Retinal pigment epithelial cell (primary cell): Measurements from ENCODE around the gene FCF1.
"Not testable (repeated sequence)": the region's sequence is repeated elsewhere in the genome, so short reads cannot be mapped to it uniquely, and the experiment has no call there.

Experiments used
- DNase-seq: peaks from one replicate; pipeline ENCODE4 v3.0.0-alpha.2; 2010; ENCODE audit warnings: low read depth
- H3K4me3 ChIP-seq: 2 replicates; pipeline ENCODE4 v1.5.1; 2011; ENCODE audit warnings: mild to moderate bottlenecking, low read length, control low read depth, moderate library complexity
- TF ChIP-seq, protein P1 (sequence below): conservative IDR thresholded peaks from 2 replicates; pipeline ENCODE4 v1.5.1; 2011; ENCODE audit warnings: low read depth, low read length, control low read depth, inconsistent platforms

The FCF1 gene

DNA sequence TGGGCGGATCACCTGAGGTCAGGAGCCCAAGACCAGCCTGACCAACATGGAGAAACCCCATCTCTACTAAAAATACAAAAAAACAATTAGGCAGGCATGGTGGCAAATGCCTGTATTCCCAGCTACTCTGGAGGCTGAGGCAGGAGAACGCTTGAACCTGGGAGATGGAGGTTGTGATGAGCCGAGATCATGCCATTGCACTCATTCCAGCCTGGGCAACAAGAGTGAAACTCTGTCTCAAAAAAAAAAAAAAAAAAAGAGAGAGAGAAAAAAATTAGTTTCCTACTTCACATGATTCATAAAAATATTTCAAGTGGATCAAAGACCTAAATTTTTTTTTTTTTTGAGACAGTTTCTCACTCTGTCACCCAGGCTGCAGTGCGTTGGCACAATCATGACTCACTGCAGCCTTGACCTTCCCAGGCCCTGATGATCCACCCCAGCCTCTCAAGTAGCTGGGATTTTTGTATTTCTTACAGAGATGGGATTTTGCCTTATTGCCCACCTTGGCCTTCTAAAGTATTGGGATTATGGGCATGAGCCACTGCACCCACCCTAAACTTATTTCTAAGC lies 24.9 kb downstream of the FCF1 start:
- DNase-seq, result no peak
- no peak overlapping the region for H3K4me3 ChIP-seq
- TF ChIP-seq, protein P1, sequence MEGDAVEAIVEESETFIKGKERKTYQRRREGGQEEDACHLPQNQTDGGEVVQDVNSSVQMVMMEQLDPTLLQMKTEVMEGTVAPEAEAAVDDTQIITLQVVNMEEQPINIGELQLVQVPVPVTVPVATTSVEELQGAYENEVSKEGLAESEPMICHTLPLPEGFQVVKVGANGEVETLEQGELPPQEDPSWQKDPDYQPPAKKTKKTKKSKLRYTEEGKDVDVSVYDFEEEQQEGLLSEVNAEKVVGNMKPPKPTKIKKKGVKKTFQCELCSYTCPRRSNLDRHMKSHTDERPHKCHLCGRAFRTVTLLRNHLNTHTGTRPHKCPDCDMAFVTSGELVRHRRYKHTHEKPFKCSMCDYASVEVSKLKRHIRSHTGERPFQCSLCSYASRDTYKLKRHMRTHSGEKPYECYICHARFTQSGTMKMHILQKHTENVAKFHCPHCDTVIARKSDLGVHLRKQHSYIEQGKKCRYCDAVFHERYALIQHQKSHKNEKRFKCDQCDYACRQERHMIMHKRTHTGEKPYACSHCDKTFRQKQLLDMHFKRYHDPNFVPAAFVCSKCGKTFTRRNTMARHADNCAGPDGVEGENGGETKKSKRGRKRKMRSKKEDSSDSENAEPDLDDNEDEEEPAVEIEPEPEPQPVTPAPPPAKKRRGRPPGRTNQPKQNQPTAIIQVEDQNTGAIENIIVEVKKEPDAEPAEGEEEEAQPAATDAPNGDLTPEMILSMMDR, result no peak

DNA sequence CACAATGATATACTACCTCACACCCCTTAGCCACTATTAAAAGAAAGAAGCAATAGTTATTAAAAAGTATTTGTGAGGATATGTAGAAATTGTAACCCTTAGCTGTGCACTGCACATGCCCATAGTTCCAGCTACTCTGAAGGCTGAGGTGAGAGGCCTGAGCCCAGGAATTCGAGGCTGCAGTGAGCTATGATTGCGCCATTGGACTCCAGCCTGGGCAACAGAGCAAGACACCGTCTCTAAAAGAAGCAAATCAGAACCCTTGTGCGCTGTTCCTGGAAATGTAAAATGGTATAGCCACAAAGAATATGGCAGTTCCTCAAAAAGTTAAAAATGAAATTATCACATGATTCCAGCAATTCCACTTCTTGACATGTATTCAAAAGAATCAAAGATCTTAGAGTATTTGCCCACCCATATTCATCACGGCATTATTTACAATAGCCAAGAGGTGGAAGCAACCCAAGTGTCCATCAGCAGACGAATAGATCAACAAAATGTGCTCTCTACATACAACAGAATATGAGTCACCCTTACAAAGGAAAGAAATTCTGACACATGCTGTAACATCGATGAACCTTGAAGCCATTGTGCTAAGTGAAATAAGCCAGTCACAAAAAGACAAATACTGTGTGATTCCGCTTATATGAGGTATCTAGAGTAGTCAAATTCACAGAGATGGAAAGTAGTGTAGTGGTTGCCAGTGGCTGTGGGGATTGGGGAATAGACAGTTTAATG lies 26.5 kb downstream of the FCF1 start:
- no peak for DNase-seq
- TF ChIP-seq, protein P1, result no peak
- no peak overlapping the region for H3K4me3 ChIP-seq

DNA sequence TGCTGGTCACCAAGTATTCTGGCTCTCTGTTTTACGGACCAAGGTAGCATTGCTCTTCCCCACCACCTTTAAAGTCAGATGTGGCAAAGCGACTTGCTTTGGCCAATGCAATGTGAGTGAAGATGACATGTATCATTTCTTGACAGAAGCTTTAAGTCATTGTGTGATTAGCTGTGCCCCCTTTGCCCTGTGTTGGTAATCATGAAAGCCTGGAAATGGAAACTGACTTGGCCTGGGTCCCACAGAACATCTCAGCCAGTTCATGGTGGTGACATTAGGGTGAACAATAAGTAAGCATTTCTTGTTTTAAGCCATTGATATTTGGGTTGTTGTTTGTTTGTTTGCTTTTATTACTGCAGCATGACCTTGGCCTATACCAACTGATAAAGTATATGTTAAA lies 34.3 kb downstream of the FCF1 start:
- H3K4me3 ChIP-seq, result no peak overlapping the region
- TF ChIP-seq, protein P1, result no peak
- DNase-seq, result no peak

DNA sequence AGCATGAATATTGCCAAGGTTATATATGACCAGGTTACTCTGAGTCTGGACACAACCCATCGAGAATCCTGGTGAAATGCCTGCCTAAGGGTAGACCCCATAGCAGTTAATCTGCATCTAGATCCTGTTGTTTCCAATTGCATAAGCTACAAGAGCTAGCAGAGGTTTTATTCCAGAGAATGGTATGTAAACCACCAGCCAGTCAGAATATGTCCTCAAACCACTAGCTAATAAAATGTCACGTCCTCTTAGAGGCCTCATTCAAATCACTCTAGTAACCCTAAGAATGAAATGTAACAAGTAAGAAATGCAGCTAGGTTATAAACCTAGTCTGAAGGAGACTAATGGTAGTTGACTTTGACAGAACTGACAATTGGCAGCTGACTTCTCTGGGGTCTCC lies 41.2 kb downstream of the FCF1 start:
- DNase-seq, result no peak
- H3K4me3 ChIP-seq, result no peak overlapping the region
- TF ChIP-seq, protein P1, result no peak

DNA sequence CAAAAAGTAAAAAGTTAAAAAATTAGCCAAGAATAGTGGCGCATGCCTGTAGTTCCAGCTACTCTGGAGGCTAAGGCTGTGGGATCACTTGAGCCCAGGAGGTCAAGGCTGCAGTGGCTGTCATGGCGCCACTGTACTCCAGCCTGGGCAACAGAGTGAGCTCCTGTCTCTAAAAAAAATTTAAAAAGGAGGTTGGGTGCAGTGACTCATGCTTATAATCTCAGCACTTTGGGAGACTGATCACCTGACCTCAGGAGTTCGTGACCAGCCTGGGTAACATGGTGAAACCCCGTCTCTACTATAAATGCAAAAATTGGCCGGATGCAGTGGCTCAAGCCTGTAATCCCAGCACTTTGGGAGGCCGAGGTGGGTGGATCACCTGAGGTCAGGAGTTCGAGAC lies 42.0 kb downstream of the FCF1 start:
- TF ChIP-seq, protein P1, result no peak
- no peak for DNase-seq
- no peak overlapping the region for H3K4me3 ChIP-seq

DNA sequence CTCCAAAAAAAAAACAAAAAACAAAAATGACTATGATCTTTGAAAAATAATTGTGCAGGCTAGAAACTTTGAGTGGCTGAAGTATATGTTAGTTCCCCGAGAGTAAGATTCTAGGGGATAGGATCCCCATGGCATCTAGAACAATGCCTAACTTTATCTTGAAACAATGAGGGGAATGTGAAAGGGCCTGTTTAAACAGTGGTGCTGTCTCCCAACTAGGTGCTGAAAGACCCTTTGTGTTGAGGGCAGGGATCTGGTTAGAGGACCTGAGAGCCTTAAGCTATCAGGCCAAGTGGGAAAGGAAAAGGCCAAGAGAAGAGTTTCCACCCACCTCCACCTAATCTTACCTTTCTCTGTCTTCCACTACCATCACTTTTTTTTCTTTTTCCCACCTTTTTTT lies 43.4 kb downstream of the FCF1 start:
- DNase-seq, result no peak
- TF ChIP-seq, protein P1, result no peak
- H3K4me3 ChIP-seq, result no peak overlapping the region

DNA sequence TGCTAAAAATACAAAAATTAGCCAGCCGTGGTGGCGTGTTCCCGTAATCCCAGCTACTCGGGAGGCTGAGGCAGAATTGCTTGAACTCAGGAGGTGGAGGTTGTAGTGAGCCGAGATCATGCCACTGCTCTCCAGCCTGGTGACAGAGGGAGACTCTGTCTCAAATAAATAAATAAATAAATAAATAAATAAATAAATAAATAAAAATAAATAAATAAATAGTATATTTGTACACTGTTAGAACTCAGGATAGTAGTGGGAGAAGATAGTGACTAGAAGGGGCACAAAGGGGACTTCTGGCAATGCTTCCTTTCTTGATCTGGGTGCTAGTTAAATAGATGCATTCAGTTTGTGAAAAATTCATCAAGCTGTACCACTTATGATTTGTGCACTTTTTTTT lies 45.6 kb downstream of the FCF1 start:
- DNase-seq, H3K4me3 ChIP-seq: not testable (repeated sequence)
